ENCODE measurements around the gene SRSF1.

The SRSF1 gene

GRCh38 chr17:58005031-58005727, 1.9 kb downstream of the SRSF1 start:
- H3K9ac ChIP-seq (ENCODE audit: low read length) = peak overlapping the region; percentile 60
- H4K12ac ChIP-seq (ENCODE audit: low read depth, low read length) = no peak overlapping the region
- no peak overlapping the region for H2BK120ac ChIP-seq (ENCODE audit: insufficient read depth, low read length, poor library complexity)
- no peak overlapping the region for H3K18ac ChIP-seq (ENCODE audit: low read length)
- no peak overlapping the region for H3K14ac ChIP-seq (ENCODE audit: low read length)
- no CpG with 5 or more reads among the region's 12 CpGs for WGBS (ENCODE audit: extremely low coverage, insufficient coverage, insufficient read length)
- H3K4me1 ChIP-seq (ENCODE audit: control insufficient read depth in 1 of 2, insufficient read depth in 2 of 2, low read length in 2 of 2) = peaks cover 2 to 3% of the 10 kb centered on the region in 2 experiments
- peaks cover 15% of the 10 kb centered on the region for H3K79me2 ChIP-seq (ENCODE audit: control insufficient read depth, insufficient read depth, low read length, poor library complexity)
- H3K23ac ChIP-seq (ENCODE audit: low read length) = no peak overlapping the region
- H3K9me3 ChIP-seq (ENCODE audit: insufficient read depth, low read depth, low read length) = no peaks in the 10 kb centered on the region
- no peak overlapping the region for H2AK5ac ChIP-seq (ENCODE audit: low read length)
- H2BK5ac ChIP-seq (ENCODE audit: low read depth, low read length, poor library complexity) = no peak overlapping the region
- DNase-seq = no peak
- no peaks in the 10 kb centered on the region for H3K27me3 ChIP-seq (ENCODE audit: insufficient read depth, low read length)
- no peak overlapping the region for H2AFZ ChIP-seq (ENCODE audit: insufficient read depth, low read length, poor library complexity)
- no peak overlapping the region for H2BK12ac ChIP-seq (ENCODE audit: low read length)
- H3K4me3 ChIP-seq (ENCODE audit: low read depth, low read length) = no peak overlapping the region
- peak overlapping the region; percentile 91 for H3K4me2 ChIP-seq (ENCODE audit: low read length)
- peak overlapping the region; percentile 98 for H3K4ac ChIP-seq (ENCODE audit: low read depth, low read length)
- peaks cover 14% of the 10 kb centered on the region for H3K79me1 ChIP-seq (ENCODE audit: low read length)
- H4K8ac ChIP-seq (ENCODE audit: low read depth, low read length) = no peak overlapping the region
- no peak overlapping the region for H3K27ac ChIP-seq (ENCODE audit: low read depth, low read length)
- no peak overlapping the region for H4K91ac ChIP-seq (ENCODE audit: low read depth, low read length)
- H3K36me3 ChIP-seq (ENCODE audit: control insufficient read depth in 1 of 2, insufficient read depth in 2 of 2, low read length in 2 of 2) = peaks cover 6 to 12% of the 10 kb centered on the region in 2 experiments

- Histone ChIP-seq H4K91ac (ENCODE audit: low read depth, low read length) (no peak overlapping the region), H2BK5ac (ENCODE audit: low read depth, low read length, poor library complexity) (no peak overlapping the region), H2AK5ac (ENCODE audit: low read length) (no peak overlapping the region), H3K4me1 (ENCODE audit: control insufficient read depth in 1 of 2, insufficient read depth in 2 of 2, low read length in 2 of 2) (peaks cover 2 to 3% of the 10 kb centered on the region in 2 experiments), H3K9me3 (ENCODE audit: insufficient read depth, low read depth, low read length) (no peaks in the 10 kb centered on the region), H3K79me2 (ENCODE audit: control insufficient read depth, insufficient read depth, low read length, poor library complexity) (peaks cover 15% of the 10 kb centered on the region), H2BK12ac (ENCODE audit: low read length) (no peak overlapping the region), H3K9ac (ENCODE audit: low read length) (no peak overlapping the region), H3K4ac (ENCODE audit: low read depth, low read length) (no peak overlapping the region), H3K27me3 (ENCODE audit: insufficient read depth, low read length) (no peaks in the 10 kb centered on the region), H3K14ac (ENCODE audit: low read length) (no peak overlapping the region), H4K12ac (ENCODE audit: low read depth, low read length) (no peak overlapping the region), H3K4me2 (ENCODE audit: low read length) (no peak overlapping the region), H2AFZ (ENCODE audit: insufficient read depth, low read length, poor library complexity) (no peak overlapping the region), H3K23ac (ENCODE audit: low read length) (no peak overlapping the region), H3K18ac (ENCODE audit: low read length) (no peak overlapping the region), H3K79me1 (ENCODE audit: low read length) (peaks cover 14% of the 10 kb centered on the region), H3K27ac (ENCODE audit: low read depth, low read length) (no peak overlapping the region), H3K36me3 (ENCODE audit: control insufficient read depth in 1 of 2, insufficient read depth in 2 of 2, low read length in 2 of 2) (peaks cover 6 to 12% of the 10 kb centered on the region in 2 experiments), H3K4me3 (ENCODE audit: low read depth, low read length) (no peak overlapping the region), H4K8ac (ENCODE audit: low read depth, low read length) (no peak overlapping the region), H2BK120ac (ENCODE audit: insufficient read depth, low read length, poor library complexity) (no peak overlapping the region)
- WGBS (ENCODE audit: extremely low coverage, insufficient coverage, insufficient read length) = no CpG with 5 or more reads among the region's 3 CpGs
- no peak for DNase-seq
Observed at GRCh38 chr17:58004060-58004459, 3.0 kb downstream of the SRSF1 start.

DNA sequence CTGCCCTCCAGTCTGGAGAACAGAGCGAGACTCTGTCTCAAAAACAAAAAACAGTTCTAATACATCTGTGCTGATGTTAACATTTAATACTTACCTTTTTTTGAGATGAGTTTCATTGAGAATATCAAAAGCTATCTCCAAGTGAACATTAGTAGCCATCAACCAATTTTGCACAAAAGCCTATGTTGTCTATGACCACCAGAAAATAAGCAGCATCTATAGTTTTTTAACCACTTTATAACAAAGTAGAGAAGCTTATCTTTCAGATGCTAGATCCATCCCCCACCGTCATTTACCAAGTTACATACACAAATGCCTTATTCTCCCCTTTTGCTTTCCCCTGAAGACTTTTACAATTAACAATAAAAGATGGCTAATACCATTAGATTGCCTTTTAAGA, 4.1 kb downstream of the SRSF1 start:
- H2BK120ac ChIP-seq (ENCODE audit: insufficient read depth, low read length, poor library complexity) = no peak overlapping the region
- H2AFZ ChIP-seq (ENCODE audit: insufficient read depth, low read length, poor library complexity) = no peak overlapping the region
- peaks cover 0 to 2% of the 10 kb centered on the region in 2 experiments for H3K4me1 ChIP-seq (ENCODE audit: control insufficient read depth in 1 of 2, insufficient read depth in 2 of 2, low read length in 2 of 2)
- H3K4me2 ChIP-seq (ENCODE audit: low read length) = no peak overlapping the region
- peaks cover 15% of the 10 kb centered on the region for H3K79me2 ChIP-seq (ENCODE audit: control insufficient read depth, insufficient read depth, low read length, poor library complexity)
- no peak overlapping the region for H3K4me3 ChIP-seq (ENCODE audit: low read depth, low read length)
- no peak overlapping the region for H4K8ac ChIP-seq (ENCODE audit: low read depth, low read length)
- H3K18ac ChIP-seq (ENCODE audit: low read length) = no peak overlapping the region
- WGBS (ENCODE audit: extremely low coverage, insufficient coverage, insufficient read length) = no CpG with 5 or more reads among the region's 2 CpGs
- H3K27ac ChIP-seq (ENCODE audit: low read depth, low read length) = no peak overlapping the region
- no peak for DNase-seq
- H2AK5ac ChIP-seq (ENCODE audit: low read length) = no peak overlapping the region
- H3K23ac ChIP-seq (ENCODE audit: low read length) = no peak overlapping the region
- H4K12ac ChIP-seq (ENCODE audit: low read depth, low read length) = no peak overlapping the region
- no peaks in the 10 kb centered on the region for H3K27me3 ChIP-seq (ENCODE audit: insufficient read depth, low read length)
- no peak overlapping the region for H3K14ac ChIP-seq (ENCODE audit: low read length)
- H2BK12ac ChIP-seq (ENCODE audit: low read length) = no peak overlapping the region
- no peak overlapping the region for H3K9ac ChIP-seq (ENCODE audit: low read length)
- H3K9me3 ChIP-seq (ENCODE audit: insufficient read depth, low read depth, low read length) = no peaks in the 10 kb centered on the region
- H2BK5ac ChIP-seq (ENCODE audit: low read depth, low read length, poor library complexity) = no peak overlapping the region
- no peak overlapping the region for H3K4ac ChIP-seq (ENCODE audit: low read depth, low read length)
- no peak overlapping the region for H4K91ac ChIP-seq (ENCODE audit: low read depth, low read length)
- H3K36me3 ChIP-seq (ENCODE audit: control insufficient read depth in 1 of 2, insufficient read depth in 2 of 2, low read length in 2 of 2) = peaks cover 7 to 12% of the 10 kb centered on the region in 2 experiments
- peaks cover 14% of the 10 kb centered on the region for H3K79me1 ChIP-seq (ENCODE audit: low read length)

GRCh38 chr17:58002154-58002948, 4.7 kb downstream of the SRSF1 start:
- no peak overlapping the region for H3K14ac ChIP-seq (ENCODE audit: low read length)
- H2BK5ac ChIP-seq (ENCODE audit: low read depth, low read length, poor library complexity) = no peak overlapping the region
- no peak for DNase-seq
- H3K4me1 ChIP-seq (ENCODE audit: control insufficient read depth in 1 of 2, insufficient read depth in 2 of 2, low read length in 2 of 2) = peaks cover 0 to 2% of the 10 kb centered on the region in 2 experiments
- H3K36me3 ChIP-seq (ENCODE audit: control insufficient read depth in 1 of 2, insufficient read depth in 2 of 2, low read length in 2 of 2) = peaks cover 10 to 18% of the 10 kb centered on the region in 2 experiments
- 100% methylated on average over 1 of the region's 4 CpGs for WGBS (ENCODE audit: extremely low coverage, insufficient coverage, insufficient read length)
- H3K23ac ChIP-seq (ENCODE audit: low read length) = no peak overlapping the region
- no peaks in the 10 kb centered on the region for H3K9me3 ChIP-seq (ENCODE audit: insufficient read depth, low read depth, low read length)
- H2AFZ ChIP-seq (ENCODE audit: insufficient read depth, low read length, poor library complexity) = no peak overlapping the region
- H4K8ac ChIP-seq (ENCODE audit: low read depth, low read length) = no peak overlapping the region
- H4K12ac ChIP-seq (ENCODE audit: low read depth, low read length) = no peak overlapping the region
- no peak overlapping the region for H4K91ac ChIP-seq (ENCODE audit: low read depth, low read length)
- no peak overlapping the region for H3K4me2 ChIP-seq (ENCODE audit: low read length)
- H3K27ac ChIP-seq (ENCODE audit: low read depth, low read length) = no peak overlapping the region
- H3K18ac ChIP-seq (ENCODE audit: low read length) = no peak overlapping the region
- no peaks in the 10 kb centered on the region for H3K27me3 ChIP-seq (ENCODE audit: insufficient read depth, low read length)
- peaks cover 12% of the 10 kb centered on the region for H3K79me2 ChIP-seq (ENCODE audit: control insufficient read depth, insufficient read depth, low read length, poor library complexity)
- no peak overlapping the region for H3K9ac ChIP-seq (ENCODE audit: low read length)
- H3K4me3 ChIP-seq (ENCODE audit: low read depth, low read length) = no peak overlapping the region
- no peak overlapping the region for H2BK12ac ChIP-seq (ENCODE audit: low read length)
- H2BK120ac ChIP-seq (ENCODE audit: insufficient read depth, low read length, poor library complexity) = no peak overlapping the region
- peaks cover 10% of the 10 kb centered on the region for H3K79me1 ChIP-seq (ENCODE audit: low read length)
- H3K4ac ChIP-seq (ENCODE audit: low read depth, low read length) = no peak overlapping the region
- H2AK5ac ChIP-seq (ENCODE audit: low read length) = no peak overlapping the region

Data from trophoblast cell (in vitro differentiated cells and primary cell).